HepG2 (cell line): ENCODE results near the gene AHCY. TPM values are rescaled to one million over a fixed set of nuclear protein-coding genes. Genes with fewer than 3 reads are reported as not detected.

Source experiments
- ARNT ChIP-seq: fragments of 450-650 bp; IDR thresholded peaks from 2 replicates; pipeline ENCODE4 v1.6.1; 2017
- ARNT2 ChIP-seq: sonication (generic); formaldehyde crosslinking; IDR thresholded peaks from 2 replicates; pipeline ENCODE4 v1.8.0; 2022; ENCODE audit warnings: mild to moderate bottlenecking, low read depth, missing genetic modification reagents, moderate library complexity
- GZF1 ChIP-seq: sonication (generic); formaldehyde crosslinking; IDR thresholded peaks from 2 replicates; pipeline ENCODE4 v1.5.1; 2020; ENCODE audit warnings: mild to moderate bottlenecking, missing genetic modification reagents
- HNF4A ChIP-seq: sonication (generic); formaldehyde crosslinking; IDR thresholded peaks from 2 replicates; pipeline ENCODE4 v1.4.0; 2020; ENCODE audit warnings: missing genetic modification reagents
- KLF15 ChIP-seq: sonication (generic); formaldehyde crosslinking; IDR thresholded peaks from 2 replicates; pipeline ENCODE4 v1.8.1; 2023; ENCODE audit warnings: borderline replicate concordance, mild to moderate bottlenecking, inconsistent platforms, missing genetic modification reagents, mixed read lengths
- KMT2A ChIP-seq: sonication (generic); formaldehyde crosslinking; IDR thresholded peaks from 2 replicates; pipeline ENCODE4 v1.4.0; 2020; ENCODE audit warnings: missing genetic modification reagents
- MTA3 ChIP-seq: sonication (generic); formaldehyde crosslinking; IDR thresholded peaks from 2 replicates; pipeline ENCODE4 v1.4.0; 2020; ENCODE audit warnings: missing genetic modification reagents
- MTF2 ChIP-seq: sonication (generic); formaldehyde crosslinking; IDR thresholded peaks from 2 replicates; pipeline ENCODE4 v1.5.0; 2020; ENCODE audit warnings: missing genetic modification reagents, borderline replicate concordance
- NFRKB ChIP-seq: fragments of 450-650 bp; IDR thresholded peaks from 2 replicates; pipeline ENCODE4 v1.6.1; 2017
- NFYC ChIP-seq: IDR thresholded peaks from 2 replicates; pipeline ENCODE4 v1.6.1; 2016; ENCODE audit warnings: missing genetic modification reagents, missing compliant biosample characterization
- ZBTB38 ChIP-seq: sonication (generic); formaldehyde crosslinking; IDR thresholded peaks from 2 replicates; pipeline ENCODE4 v1.5.1; 2020; ENCODE audit warnings: mild to moderate bottlenecking, missing genetic modification reagents
- ZFP37 ChIP-seq: sonication (generic); formaldehyde crosslinking; IDR thresholded peaks from 2 replicates; pipeline ENCODE4 v1.4.0; 2020; ENCODE audit warnings: missing genetic modification reagents, borderline replicate concordance
- ZNF484 ChIP-seq: sonication (generic); formaldehyde crosslinking; IDR thresholded peaks from 2 replicates; pipeline ENCODE4 v1.5.1; 2020; ENCODE audit warnings: mild to moderate bottlenecking, low read depth, missing genetic modification reagents, borderline replicate concordance
- ZNF501 ChIP-seq: sonication (generic); formaldehyde crosslinking; IDR thresholded peaks from 2 replicates; pipeline ENCODE4 v1.5.1; 2020; ENCODE audit warnings: mild to moderate bottlenecking, moderate library complexity, missing genetic modification reagents
- ZNF672 ChIP-seq: sonication (generic); formaldehyde crosslinking; IDR thresholded peaks from 2 replicates; pipeline ENCODE4 v1.8.1; 2022; ENCODE audit warnings: missing genetic modification reagents
- polyA plus RNA-seq, 8 experiments: library from polyadenylated mRNA; depleted of rRNA in 3 of 8; stranded (reverse) in 7 of 8; unstranded in 1 of 8; fragments of >200 nt; fragmentation: Illumina TruSeq in 4 of 8; extraction: Trizol in 4 of 8; gene quantifications; 2 replicates each; pipeline versions ENCODE4 v1.2.1 to v1.2.3, GENCODE V29; 2011 to 2016; ENCODE audit warnings: low read depth in 4 of 8, missing spikeins in 1 of 8, mixed read lengths in 1 of 8; ENCODE audit not compliant: insufficient read depth in 1 of 8
- total RNA-seq, 5 experiments: library from RNA; depleted of rRNA; stranded (reverse); fragments of >200 nt; fragmentation: Illumina TruSeq; extraction: Trizol; gene quantifications; 2 replicates each; pipeline ENCODE4 v1.2.3, GENCODE V29; 2016; ENCODE audit warnings: low read depth in 1 of 5
- TF ChIP-seq, protein P1 (sequence below): sonication (generic); formaldehyde crosslinking; conservative IDR thresholded peaks from 2 replicates; pipeline ENCODE4 v1.8.0; 2022; ENCODE audit warnings: mild to moderate bottlenecking, moderate library complexity, missing genetic modification reagents
- TF ChIP-seq, protein P2 (sequence below): sonication (generic); formaldehyde crosslinking; IDR thresholded peaks from 2 replicates; pipeline ENCODE4 v1.5.0; 2020; ENCODE audit warnings: missing genetic modification reagents
- TF ChIP-seq, protein P3 (sequence below): sonication (generic); formaldehyde crosslinking; IDR thresholded peaks from 2 replicates; pipeline ENCODE4 v1.8.1; 2023; ENCODE audit warnings: mild to moderate bottlenecking, missing genetic modification reagents
- TF ChIP-seq, protein P4 (sequence below): IDR thresholded peaks from 2 replicates; pipeline ENCODE4 v1.6.1; 2016; ENCODE audit warnings: low read depth
- TF ChIP-seq, protein P5 (sequence below): sonication (generic); formaldehyde crosslinking; IDR thresholded peaks from 2 replicates; pipeline ENCODE4 v1.4.0; 2020; ENCODE audit warnings: missing genetic modification reagents
- TF ChIP-seq, protein P6 (sequence below): sonication (generic); formaldehyde crosslinking; IDR thresholded peaks from 2 replicates; pipeline ENCODE4 v1.5.1; 2020; ENCODE audit warnings: missing genetic modification reagents, mild to moderate bottlenecking, borderline replicate concordance

The AHCY gene
- total and polyA plus RNA-seq, 2 of the 13 experiments (the other 11 are each of a cell fraction or from before 2014, with no cell fraction given), result 407 to 419 TPM

DNA sequence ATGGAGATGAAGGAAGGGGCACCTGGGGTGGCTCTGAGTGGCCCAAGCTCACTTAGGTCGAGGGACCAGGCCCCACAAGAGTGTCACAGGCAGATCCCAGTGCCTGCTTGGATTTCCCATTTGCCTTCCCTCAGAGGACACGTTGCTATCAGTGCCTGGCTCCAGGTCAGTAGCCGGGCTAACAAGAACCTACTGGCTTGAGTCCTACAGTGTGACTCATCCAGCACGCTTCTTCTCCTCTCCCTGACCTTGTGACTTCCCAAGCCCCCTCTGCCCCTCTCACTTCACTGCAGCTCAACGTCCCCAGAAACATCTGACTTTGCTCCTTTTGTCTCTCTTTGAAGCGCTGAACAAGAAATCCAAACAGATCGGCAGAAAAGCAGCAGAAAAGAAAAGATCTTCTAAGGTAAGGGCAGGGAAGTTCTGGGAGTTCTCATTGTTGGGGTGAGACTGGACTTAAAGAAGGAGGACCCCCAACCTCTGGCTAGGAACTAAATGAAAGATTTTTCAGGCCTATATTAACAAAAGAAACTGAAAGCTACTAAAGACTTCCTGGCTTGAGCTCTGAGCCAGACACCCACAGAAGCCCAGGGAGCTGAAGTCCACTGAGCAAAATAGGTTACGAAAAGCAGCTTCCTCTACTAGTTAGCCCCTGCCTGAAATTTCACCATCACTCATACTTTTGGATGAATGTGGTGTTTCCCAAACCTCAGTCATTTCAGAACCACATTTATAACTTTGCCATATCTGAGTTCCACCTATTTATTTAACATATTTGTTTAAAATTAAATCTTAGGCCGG, 40.5 kb downstream of the AHCY start (continued):
- TF ChIP-seq ZBTB38 (CRISPR knock-in tag) (no peak; the same call in 1 of the 2 replicates), HNF4A (CRISPR knock-in tag) (no peak), ARNT (no peak), ZNF484 (CRISPR knock-in tag) (no peak), ZNF672 (CRISPR knock-in tag) (no peak), KLF15 (CRISPR knock-in tag) (no peak), ZNF501 (CRISPR knock-in tag) (peak; percentile 75; the same call in 1 of the 2 replicates), NFRKB (no peak), NFYC (CRISPR knock-in tag) (no peak), ZFP37 (CRISPR knock-in tag) (no peak), KMT2A (CRISPR knock-in tag) (no peak), ARNT2 (CRISPR knock-in tag) (no peak), GZF1 (CRISPR knock-in tag) (no peak), MTF2 (CRISPR knock-in tag) (no peak), MTA3 (CRISPR knock-in tag) (no peak)
- TF ChIP-seq, protein P1, sequence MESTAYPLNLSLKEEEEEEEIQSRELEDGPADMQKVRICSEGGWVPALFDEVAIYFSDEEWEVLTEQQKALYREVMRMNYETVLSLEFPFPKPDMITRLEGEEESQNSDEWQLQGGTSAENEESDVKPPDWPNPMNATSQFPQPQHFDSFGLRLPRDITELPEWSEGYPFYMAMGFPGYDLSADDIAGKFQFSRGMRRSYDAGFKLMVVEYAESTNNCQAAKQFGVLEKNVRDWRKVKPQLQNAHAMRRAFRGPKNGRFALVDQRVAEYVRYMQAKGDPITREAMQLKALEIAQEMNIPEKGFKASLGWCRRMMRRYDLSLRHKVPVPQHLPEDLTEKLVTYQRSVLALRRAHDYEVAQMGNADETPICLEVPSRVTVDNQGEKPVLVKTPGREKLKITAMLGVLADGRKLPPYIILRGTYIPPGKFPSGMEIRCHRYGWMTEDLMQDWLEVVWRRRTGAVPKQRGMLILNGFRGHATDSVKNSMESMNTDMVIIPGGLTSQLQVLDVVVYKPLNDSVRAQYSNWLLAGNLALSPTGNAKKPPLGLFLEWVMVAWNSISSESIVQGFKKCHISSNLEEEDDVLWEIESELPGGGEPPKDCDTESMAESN (CRISPR knock-in tag), result no peak
- TF ChIP-seq, protein P2, sequence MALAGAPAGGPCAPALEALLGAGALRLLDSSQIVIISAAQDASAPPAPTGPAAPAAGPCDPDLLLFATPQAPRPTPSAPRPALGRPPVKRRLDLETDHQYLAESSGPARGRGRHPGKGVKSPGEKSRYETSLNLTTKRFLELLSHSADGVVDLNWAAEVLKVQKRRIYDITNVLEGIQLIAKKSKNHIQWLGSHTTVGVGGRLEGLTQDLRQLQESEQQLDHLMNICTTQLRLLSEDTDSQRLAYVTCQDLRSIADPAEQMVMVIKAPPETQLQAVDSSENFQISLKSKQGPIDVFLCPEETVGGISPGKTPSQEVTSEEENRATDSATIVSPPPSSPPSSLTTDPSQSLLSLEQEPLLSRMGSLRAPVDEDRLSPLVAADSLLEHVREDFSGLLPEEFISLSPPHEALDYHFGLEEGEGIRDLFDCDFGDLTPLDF (CRISPR knock-in tag), result no peak
- TF ChIP-seq, protein P3, sequence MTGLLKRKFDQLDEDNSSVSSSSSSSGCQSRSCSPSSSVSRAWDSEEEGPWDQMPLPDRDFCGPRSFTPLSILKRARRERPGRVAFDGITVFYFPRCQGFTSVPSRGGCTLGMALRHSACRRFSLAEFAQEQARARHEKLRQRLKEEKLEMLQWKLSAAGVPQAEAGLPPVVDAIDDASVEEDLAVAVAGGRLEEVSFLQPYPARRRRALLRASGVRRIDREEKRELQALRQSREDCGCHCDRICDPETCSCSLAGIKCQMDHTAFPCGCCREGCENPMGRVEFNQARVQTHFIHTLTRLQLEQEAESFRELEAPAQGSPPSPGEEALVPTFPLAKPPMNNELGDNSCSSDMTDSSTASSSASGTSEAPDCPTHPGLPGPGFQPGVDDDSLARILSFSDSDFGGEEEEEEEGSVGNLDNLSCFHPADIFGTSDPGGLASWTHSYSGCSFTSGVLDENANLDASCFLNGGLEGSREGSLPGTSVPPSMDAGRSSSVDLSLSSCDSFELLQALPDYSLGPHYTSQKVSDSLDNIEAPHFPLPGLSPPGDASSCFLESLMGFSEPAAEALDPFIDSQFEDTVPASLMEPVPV, result no peak
- TF ChIP-seq, protein P4, sequence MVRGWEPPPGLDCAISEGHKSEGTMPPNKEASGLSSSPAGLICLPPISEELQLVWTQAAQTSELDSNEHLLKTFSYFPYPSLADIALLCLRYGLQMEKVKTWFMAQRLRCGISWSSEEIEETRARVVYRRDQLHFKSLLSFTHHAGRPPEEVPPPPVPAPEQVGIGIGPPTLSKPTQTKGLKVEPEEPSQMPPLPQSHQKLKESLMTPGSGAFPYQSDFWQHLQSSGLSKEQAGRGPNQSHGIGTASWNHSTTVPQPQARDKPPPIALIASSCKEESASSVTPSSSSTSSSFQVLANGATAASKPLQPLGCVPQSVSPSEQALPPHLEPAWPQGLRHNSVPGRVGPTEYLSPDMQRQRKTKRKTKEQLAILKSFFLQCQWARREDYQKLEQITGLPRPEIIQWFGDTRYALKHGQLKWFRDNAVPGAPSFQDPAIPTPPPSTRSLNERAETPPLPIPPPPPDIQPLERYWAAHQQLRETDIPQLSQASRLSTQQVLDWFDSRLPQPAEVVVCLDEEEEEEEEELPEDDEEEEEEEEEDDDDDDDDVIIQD (CRISPR knock-in tag), result no peak; the same call in 1 of the 2 replicates
- TF ChIP-seq, protein P5, sequence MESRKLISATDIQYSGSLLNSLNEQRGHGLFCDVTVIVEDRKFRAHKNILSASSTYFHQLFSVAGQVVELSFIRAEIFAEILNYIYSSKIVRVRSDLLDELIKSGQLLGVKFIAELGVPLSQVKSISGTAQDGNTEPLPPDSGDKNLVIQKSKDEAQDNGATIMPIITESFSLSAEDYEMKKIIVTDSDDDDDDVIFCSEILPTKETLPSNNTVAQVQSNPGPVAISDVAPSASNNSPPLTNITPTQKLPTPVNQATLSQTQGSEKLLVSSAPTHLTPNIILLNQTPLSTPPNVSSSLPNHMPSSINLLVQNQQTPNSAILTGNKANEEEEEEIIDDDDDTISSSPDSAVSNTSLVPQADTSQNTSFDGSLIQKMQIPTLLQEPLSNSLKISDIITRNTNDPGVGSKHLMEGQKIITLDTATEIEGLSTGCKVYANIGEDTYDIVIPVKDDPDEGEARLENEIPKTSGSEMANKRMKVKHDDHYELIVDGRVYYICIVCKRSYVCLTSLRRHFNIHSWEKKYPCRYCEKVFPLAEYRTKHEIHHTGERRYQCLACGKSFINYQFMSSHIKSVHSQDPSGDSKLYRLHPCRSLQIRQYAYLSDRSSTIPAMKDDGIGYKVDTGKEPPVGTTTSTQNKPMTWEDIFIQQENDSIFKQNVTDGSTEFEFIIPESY (CRISPR knock-in tag), result no peak
- TF ChIP-seq, protein P6, sequence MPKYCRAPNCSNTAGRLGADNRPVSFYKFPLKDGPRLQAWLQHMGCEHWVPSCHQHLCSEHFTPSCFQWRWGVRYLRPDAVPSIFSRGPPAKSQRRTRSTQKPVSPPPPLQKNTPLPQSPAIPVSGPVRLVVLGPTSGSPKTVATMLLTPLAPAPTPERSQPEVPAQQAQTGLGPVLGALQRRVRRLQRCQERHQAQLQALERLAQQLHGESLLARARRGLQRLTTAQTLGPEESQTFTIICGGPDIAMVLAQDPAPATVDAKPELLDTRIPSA (CRISPR knock-in tag), result no peak
